Mesothelial cell of epicardium (in vitro differentiated cells): ENCODE results near the gene EFNA3. TPM values are rescaled to one million over a fixed set of nuclear protein-coding genes. Genes with fewer than 3 reads are reported as not detected.

Source experiments
- DNase-seq, 2 experiments: peaks; one replicate each; pipeline ENCODE4 v3.0.0; 2021; ENCODE audit warnings: low spot score in 2 of 2; ENCODE audit not compliant: unreplicated experiment in 2 of 2
- H3K27ac Mint-ChIP-seq: 2 replicates; pipeline ENCODE4 v1.8.0; 2021; ENCODE audit warnings: mixed read lengths
- H3K27me3 Mint-ChIP-seq: 2 replicates; pipeline ENCODE4 v1.8.0; 2021; ENCODE audit warnings: low read depth, mixed read lengths
- H3K36me3 Mint-ChIP-seq: 2 replicates; pipeline ENCODE4 v1.8.0; 2021; ENCODE audit warnings: mixed read lengths
- H3K4me1 Mint-ChIP-seq: 2 replicates; pipeline ENCODE4 v1.8.0; 2021; ENCODE audit warnings: mixed read lengths
- H3K4me3 Mint-ChIP-seq: 2 replicates; pipeline ENCODE4 v1.8.0; 2021; ENCODE audit warnings: mild to moderate bottlenecking, moderate library complexity, mixed read lengths
- H3K9me3 Mint-ChIP-seq: 2 replicates; pipeline ENCODE4 v1.8.0; 2021; ENCODE audit warnings: mixed read lengths
- total RNA-seq: library from RNA; stranded (reverse); gene quantifications from 3 replicates; pipeline ENCODE4 v1.2.1, GENCODE V29; 2021
- TF ChIP-seq, protein P1 (sequence below): fragments of 200-600 bp; sonication (generic); IDR thresholded peaks from one replicate; pipeline ENCODE4 v1.5.0; 2021; ENCODE audit warnings: antibody characterized with exemption; ENCODE audit not compliant: unreplicated experiment

Gene EFNA3, protein sequence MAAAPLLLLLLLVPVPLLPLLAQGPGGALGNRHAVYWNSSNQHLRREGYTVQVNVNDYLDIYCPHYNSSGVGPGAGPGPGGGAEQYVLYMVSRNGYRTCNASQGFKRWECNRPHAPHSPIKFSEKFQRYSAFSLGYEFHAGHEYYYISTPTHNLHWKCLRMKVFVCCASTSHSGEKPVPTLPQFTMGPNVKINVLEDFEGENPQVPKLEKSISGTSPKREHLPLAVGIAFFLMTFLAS
- total RNA-seq: 14.6 to 17.8 TPM (median 15.4 TPM) in 3 replicates

DNA sequence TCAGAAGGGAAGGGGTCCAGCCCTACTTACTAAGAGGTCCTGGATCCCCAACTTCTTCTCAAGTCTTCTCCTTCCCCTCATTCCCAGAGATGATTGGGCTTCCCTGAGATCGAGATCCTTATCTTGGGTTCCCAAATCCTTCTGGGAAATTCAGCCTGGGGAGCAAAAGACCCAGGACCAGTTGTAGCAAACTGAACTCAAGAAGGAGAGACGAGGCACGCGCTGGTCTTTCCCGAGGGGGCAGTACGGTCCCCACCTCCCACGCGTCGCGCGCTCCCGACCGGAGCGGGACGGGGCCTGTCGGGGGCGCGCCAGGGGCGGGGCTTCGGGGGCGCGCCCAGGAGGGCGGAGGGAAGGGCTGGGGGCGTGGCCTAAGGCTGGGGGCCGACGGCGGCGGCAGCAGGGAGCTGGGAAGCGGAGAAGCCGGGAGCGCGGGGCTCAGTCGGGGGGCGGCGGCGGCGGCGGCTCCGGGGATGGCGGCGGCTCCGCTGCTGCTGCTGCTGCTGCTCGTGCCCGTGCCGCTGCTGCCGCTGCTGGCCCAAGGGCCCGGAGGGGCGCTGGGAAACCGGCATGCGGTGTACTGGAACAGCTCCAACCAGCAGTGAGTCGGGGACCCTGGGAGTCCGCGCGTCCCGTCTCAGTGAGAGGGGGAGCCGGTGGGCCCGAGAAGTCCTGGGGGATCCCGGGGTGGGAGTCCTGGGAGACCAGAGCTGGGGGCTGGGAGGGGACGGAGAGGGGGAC lies at the start of gene EFNA3:
EFNA3 (plus strand) TSS at position 369 of the 741 bp plus-strand sequence; CDS start at position 474, 105 bp downstream.
- DNase-seq: peak; percentile 80 to 89
- H3K27ac Mint-ChIP-seq: peak within 1 kb of the TSS; percentile 14

DNA sequence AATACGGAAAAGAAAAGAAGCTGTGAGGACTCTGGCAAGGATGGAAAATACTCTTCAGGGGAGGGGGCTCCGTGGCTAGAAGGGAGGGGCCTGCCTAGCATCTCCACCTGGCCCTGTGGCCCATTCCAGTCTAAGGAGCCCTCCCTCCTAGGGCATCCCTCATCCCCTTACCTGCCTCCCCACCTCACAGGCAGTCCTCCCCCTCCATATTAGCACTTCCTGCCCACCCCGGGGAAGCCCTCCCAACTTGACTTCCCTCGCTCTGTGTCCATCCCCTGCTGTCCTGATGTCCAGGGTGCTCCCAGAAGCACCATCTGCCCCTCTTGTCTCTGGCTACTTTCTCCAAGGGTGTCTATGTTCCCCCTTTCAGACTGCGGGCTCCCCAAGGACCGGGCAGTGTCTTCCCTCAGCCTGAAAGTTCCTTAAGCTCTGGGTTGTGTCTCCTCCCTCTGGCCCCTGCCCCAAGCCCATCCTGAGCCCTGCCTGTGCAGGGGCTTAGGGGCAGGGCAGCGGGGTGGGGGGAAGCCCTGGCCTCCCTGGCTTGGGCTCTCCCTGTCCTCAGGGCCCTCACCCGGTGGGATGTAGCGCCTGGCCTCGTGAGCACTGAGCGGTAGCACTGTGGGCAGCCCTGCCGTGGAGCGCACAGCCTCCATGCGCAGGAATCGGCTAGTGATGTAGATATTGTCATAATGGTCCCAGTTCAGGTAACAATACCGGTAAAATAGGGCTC lies 49.0 kb upstream of the EFNA3 start:
- H3K27me3 Mint-ChIP-seq: no peaks in the 10 kb centered on the region
- no peaks in the 10 kb centered on the region for H3K9me3 Mint-ChIP-seq
- TF ChIP-seq, protein P1, sequence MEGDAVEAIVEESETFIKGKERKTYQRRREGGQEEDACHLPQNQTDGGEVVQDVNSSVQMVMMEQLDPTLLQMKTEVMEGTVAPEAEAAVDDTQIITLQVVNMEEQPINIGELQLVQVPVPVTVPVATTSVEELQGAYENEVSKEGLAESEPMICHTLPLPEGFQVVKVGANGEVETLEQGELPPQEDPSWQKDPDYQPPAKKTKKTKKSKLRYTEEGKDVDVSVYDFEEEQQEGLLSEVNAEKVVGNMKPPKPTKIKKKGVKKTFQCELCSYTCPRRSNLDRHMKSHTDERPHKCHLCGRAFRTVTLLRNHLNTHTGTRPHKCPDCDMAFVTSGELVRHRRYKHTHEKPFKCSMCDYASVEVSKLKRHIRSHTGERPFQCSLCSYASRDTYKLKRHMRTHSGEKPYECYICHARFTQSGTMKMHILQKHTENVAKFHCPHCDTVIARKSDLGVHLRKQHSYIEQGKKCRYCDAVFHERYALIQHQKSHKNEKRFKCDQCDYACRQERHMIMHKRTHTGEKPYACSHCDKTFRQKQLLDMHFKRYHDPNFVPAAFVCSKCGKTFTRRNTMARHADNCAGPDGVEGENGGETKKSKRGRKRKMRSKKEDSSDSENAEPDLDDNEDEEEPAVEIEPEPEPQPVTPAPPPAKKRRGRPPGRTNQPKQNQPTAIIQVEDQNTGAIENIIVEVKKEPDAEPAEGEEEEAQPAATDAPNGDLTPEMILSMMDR: no peak
- H3K4me1 Mint-ChIP-seq: no peaks in the 10 kb centered on the region
- DNase-seq: no peak
- no peaks in the 10 kb centered on the region for H3K36me3 Mint-ChIP-seq
- H3K4me3 Mint-ChIP-seq: no peak overlapping the region
- H3K27ac Mint-ChIP-seq: no peak overlapping the region

More for the DNA sequence above, at the start of gene EFNA3:
- TF ChIP-seq, protein P1: no peak
- Mint-ChIP-seq H3K4me1 (peaks cover 33% of the 10 kb centered on the region), H3K9me3 (no peaks in the 10 kb centered on the region), H3K36me3 (no peaks in the 10 kb centered on the region), H3K4me3 (peak within 1 kb of the TSS; percentile 81), H3K27me3 (peaks cover 40% of the 10 kb centered on the region)

DNA sequence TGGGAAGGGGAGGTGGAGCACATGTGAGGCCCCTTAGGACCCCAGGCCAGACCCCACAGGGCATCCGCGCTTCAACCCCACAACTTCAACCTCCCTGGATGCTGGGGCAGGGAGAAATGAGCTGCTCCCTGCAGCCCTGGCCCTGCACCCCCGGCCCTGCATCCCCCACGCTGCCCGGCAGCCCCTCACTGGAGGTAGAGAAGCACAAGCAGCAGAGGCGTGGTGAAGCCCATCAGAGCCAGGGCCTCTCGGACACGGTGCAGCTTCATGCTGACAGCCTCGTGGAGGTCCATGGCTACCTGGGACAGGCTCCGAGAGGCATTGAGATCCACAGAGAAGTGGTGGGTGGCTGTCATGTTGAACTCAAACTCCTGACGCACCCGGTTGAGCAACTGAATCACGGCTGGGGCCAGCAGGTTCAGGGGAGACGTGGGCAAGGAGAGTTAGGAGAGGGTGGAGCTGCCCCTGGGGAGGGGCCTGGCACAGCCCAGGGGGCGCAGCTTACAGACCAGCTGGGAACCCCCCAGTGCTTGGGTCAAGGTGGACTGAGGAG lies 48.3 kb upstream of the EFNA3 start:
- Mint-ChIP-seq H3K4me3 (no peak overlapping the region), H3K4me1 (no peaks in the 10 kb centered on the region), H3K27ac (no peak overlapping the region), H3K36me3 (no peaks in the 10 kb centered on the region), H3K9me3 (no peaks in the 10 kb centered on the region), H3K27me3 (no peaks in the 10 kb centered on the region)
- no peak for DNase-seq
- TF ChIP-seq, protein P1: no peak

DNA sequence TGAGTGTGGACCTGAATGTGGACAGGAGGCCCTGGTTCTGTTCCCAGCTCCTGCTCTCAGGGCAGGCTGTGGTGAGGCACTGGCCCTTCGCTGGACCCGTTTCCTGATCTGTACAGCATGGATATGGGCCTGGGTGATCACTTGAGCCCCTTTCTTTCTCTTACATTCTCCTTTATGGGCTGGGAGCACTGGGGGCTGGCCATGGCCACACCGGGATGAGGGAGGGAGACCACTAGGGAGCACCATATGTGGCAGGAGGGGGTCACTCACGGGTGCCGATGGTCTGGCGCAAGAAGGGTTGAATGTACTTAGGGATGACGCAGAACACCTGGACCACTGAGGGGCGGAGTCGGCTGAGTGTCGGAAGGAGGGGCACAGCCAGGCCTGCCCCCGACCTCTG lies 47.7 kb upstream of the EFNA3 start:
- no peak overlapping the region for H3K27ac Mint-ChIP-seq
- TF ChIP-seq, protein P1: no peak
- H3K4me1 Mint-ChIP-seq: no peaks in the 10 kb centered on the region
- no peaks in the 10 kb centered on the region for H3K27me3 Mint-ChIP-seq
- no peak for DNase-seq
- no peak overlapping the region for H3K4me3 Mint-ChIP-seq
- no peaks in the 10 kb centered on the region for H3K9me3 Mint-ChIP-seq
- no peaks in the 10 kb centered on the region for H3K36me3 Mint-ChIP-seq

DNA sequence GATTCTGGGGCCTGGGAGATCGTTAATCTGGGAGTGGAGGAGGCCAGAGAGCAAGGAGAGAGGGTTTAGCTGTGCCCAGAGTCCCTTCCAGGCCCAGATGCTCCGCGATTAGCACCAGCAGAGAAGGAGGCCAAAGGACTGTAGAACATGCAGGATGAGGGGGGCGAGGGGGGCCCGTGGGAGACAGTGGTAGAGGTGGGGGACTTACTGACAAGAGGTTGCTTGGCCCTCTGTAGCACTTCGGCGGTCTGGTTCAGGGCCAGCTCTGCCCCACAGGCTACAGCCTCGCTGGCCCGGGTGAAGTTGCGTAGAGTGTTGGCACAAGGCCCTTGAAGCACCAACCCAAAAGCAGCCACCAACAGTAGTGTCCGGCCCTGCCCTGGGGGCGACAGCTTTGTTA lies 45.8 kb upstream of the EFNA3 start:
- H3K27me3 Mint-ChIP-seq: no peaks in the 10 kb centered on the region
- no peak overlapping the region for H3K27ac Mint-ChIP-seq
- no peaks in the 10 kb centered on the region for H3K4me1 Mint-ChIP-seq
- H3K4me3 Mint-ChIP-seq: no peak overlapping the region
- no peaks in the 10 kb centered on the region for H3K36me3 Mint-ChIP-seq
- DNase-seq: no peak
- H3K9me3 Mint-ChIP-seq: no peaks in the 10 kb centered on the region
- TF ChIP-seq, protein P1: no peak
